Gastrocnemius medialis (tissue), 4 donors: Measurements from ENCODE around the gene LTBP4. TPM values are rescaled to one million over a fixed set of nuclear protein-coding genes. Genes with fewer than 3 reads are reported as not detected.
A peak's percentile ranks its signal among the peaks of the same experiment; 100 is the strongest.

Source experiments
- ATAC-seq, 2 donors: fragments of 150-250 bp; one replicate each; pipeline ENCODE4 v1.9.1; 2016
- DNase-seq, 2 donors: peaks; one replicate each; pipeline ENCODE4 v3.0.0-alpha.2; 2019
- H3K27ac ChIP-seq, 4 donors: fragments of 200-600 bp; sonication (generic); 1 replicate in 1 of 4; 2 replicates in 3 of 4; pipeline ENCODE4 v1.5.1; 2016 to 2018; ENCODE audit warnings: mild to moderate bottlenecking in 2 of 4, moderate library complexity in 1 of 4
- H3K27me3 ChIP-seq, 3 donors: fragments of 200-600 bp; sonication (generic) in 2 of 3; 1 replicate in 1 of 3; 2 replicates in 2 of 3; pipeline versions ENCODE4 v1.5.1 to v1.6.0; 2016 to 2019; ENCODE audit warnings: mild to moderate bottlenecking in 1 of 3, moderate library complexity in 1 of 3
- H3K36me3 ChIP-seq, 2 donors: fragments of 200-600 bp; sonication (generic) in 1 of 2; one replicate each; pipeline ENCODE4 v1.5.1; 2017 to 2018
- H3K4me1 ChIP-seq, 2 donors: fragments of 200-600 bp; sonication (generic) in 1 of 2; one replicate each; pipeline ENCODE4 v1.5.1; 2016 to 2017; ENCODE audit warnings: mild to moderate bottlenecking in 2 of 2
- H3K4me3 ChIP-seq, 4 donors: fragments of 200-600 bp; sonication (generic) in 3 of 4; 1 replicate in 1 of 4; 2 replicates in 3 of 4; pipeline ENCODE4 v1.5.1; 2016 to 2019; ENCODE audit warnings: mild to moderate bottlenecking in 2 of 4
- H3K9me3 ChIP-seq, 3 donors: fragments of 200-600 bp; sonication (generic) in 2 of 3; 1 replicate in 1 of 3; 2 replicates in 2 of 3; pipeline ENCODE4 v1.5.1; 2016 to 2019
- CTCF ChIP-seq, 5 experiments: fragments of 450-650 bp in 3 of 5; fragments of 200-600 bp in 2 of 5; sonication (generic) in 2 of 5; IDR thresholded peaks in 4 of 5; conservative IDR thresholded peaks in 1 of 5; 1 replicate in 4 of 5; 2 replicates in 1 of 5; pipeline ENCODE4 v1.5.1; 2016 to 2019; ENCODE audit warnings: antibody characterized with exemption in 5 of 5, mild to moderate bottlenecking in 3 of 5, moderate library complexity in 3 of 5
- POLR2A ChIP-seq, 2 donors: fragments of 450-650 bp; IDR thresholded peaks; one replicate each; pipeline ENCODE4 v1.6.1; 2017; ENCODE audit warnings: antibody characterized with exemption in 2 of 2, mild to moderate bottlenecking in 2 of 2, moderate library complexity in 2 of 2
- in situ Hi-C, 4 donors: fragments of 200-750 bp; cut with MboI; loops; one replicate each; pipeline versions ENCODE4 v1.15.0 to v1.8.0; 2017; ENCODE audit warnings: low sequenced_read_pairs in 4 of 4
- intact Hi-C: fragments of 100-400 bp; cut with DNase I; formaldehyde crosslinking; loops from one replicate; pipeline ENCODE4 v1.15.1; 2023; ENCODE audit warnings: low total_unique reads
- total RNA-seq, 4 donors: library from RNA; depleted of rRNA; stranded (reverse); fragments of >200 nt; gene quantifications; one replicate each; pipeline versions ENCODE4 v1.1.0 to v1.2.3, GENCODE V29; 2016

The LTBP4 gene
- total RNA-seq, 4 donors from 2014 or later = 34.4 to 46.7 (median 40.5) TPM

GRCh38 chr19:40608240-40608621, 7.1 kb downstream of the LTBP4 start:
- no peak for DNase-seq
- intact Hi-C loops (loop anchor here (5.0 kb wide), 1 partner anchor 141 kb away; the partner anchor contains the start of genes BLVRB and SPTBN4), in situ Hi-C loops (no loop called here)
- Histone ChIP-seq H3K9me3 (no peaks in the 10 kb centered on the region), H3K4me1 (peaks cover 17 to 24% of the 10 kb centered on the region in 2 donors), H3K27me3 (no peaks in the 10 kb centered on the region), H3K4me3 (no peak overlapping the region), H3K27ac (no peak overlapping the region), H3K36me3 (no peaks in the 10 kb centered on the region)
- no peak for ATAC-seq
- TF ChIP-seq CTCF (IDR thresholded peaks at IDR 0.05 in 4 of 5, conservative IDR thresholded peaks at IDR 0.05 in 1 of 5) = no peak
- no peak for TF ChIP-seq POLR2A (IDR thresholded peaks at IDR 0.05)

- intact Hi-C loops (loop anchor here (5.0 kb wide), 1 partner anchor 142 kb away; the partner anchor contains the start of genes BLVRB and SPTBN4), in situ Hi-C loops (no loop called here)
- DNase-seq = no peak
- no peak for TF ChIP-seq POLR2A (IDR thresholded peaks at IDR 0.05)
- no peak for TF ChIP-seq CTCF (IDR thresholded peaks at IDR 0.05 in 4 of 5, conservative IDR thresholded peaks at IDR 0.05 in 1 of 5)
- H3K27me3 ChIP-seq = no peaks in the 10 kb centered on the region
- no peaks in the 10 kb centered on the region for H3K36me3 ChIP-seq
- peak overlapping the region in 1 of 4 donors; percentile 42 for H3K4me3 ChIP-seq
- peaks cover 17 to 20% of the 10 kb centered on the region in 2 donors for H3K4me1 ChIP-seq
- H3K27ac ChIP-seq = peak overlapping the region in 1 of 4 donors; percentile 80
- no peaks in the 10 kb centered on the region for H3K9me3 ChIP-seq
- ATAC-seq = no peak
Measured at GRCh38 chr19:40608957-40609356, 7.8 kb downstream of the LTBP4 start.

GRCh38 chr19:40609561-40610395, 8.6 kb downstream of the LTBP4 start:
- ATAC-seq (peak; percentile 66 to 75), DNase-seq (peak; percentile 80 to 85)
- Histone ChIP-seq H3K36me3 (no peaks in the 10 kb centered on the region), H3K4me3 (peak overlapping the region; percentile 42 to 68 (median 50)), H3K27ac (peak overlapping the region; percentile 60 to 84 (median 81)), H3K27me3 (no peaks in the 10 kb centered on the region), H3K4me1 (peaks cover 12% of the 10 kb centered on the region in 2 donors), H3K9me3 (no peaks in the 10 kb centered on the region)
- in situ Hi-C loops = no loop called here
- TF ChIP-seq POLR2A (IDR thresholded peaks at IDR 0.05) (peak in 1 of 2 donors; percentile 39), CTCF (IDR thresholded peaks at IDR 0.05 in 4 of 5, conservative IDR thresholded peaks at IDR 0.05 in 1 of 5) (no peak)
- intact Hi-C loops = loop anchor here (5.0 kb wide), 1 partner anchor 142 kb away; the partner anchor contains the start of genes BLVRB and SPTBN4

GRCh38 chr19:40610396-40611064, 9.4 kb downstream of the LTBP4 start:
- H3K27me3 ChIP-seq = no peaks in the 10 kb centered on the region
- in situ Hi-C loops (no loop called here), intact Hi-C loops (no loop called here)
- H3K4me3 ChIP-seq = peak overlapping the region; percentile 42 to 68 (median 50)
- no peaks in the 10 kb centered on the region for H3K9me3 ChIP-seq
- TF ChIP-seq CTCF (IDR thresholded peaks at IDR 0.05 in 4 of 5, conservative IDR thresholded peaks at IDR 0.05 in 1 of 5) (no peak), POLR2A (IDR thresholded peaks at IDR 0.05) (no peak)
- DNase-seq (peak; percentile 45 to 70), ATAC-seq (peak; percentile 48 to 49)
- H3K27ac ChIP-seq = peak overlapping the region; percentile 60 to 84 (median 81)
- H3K36me3 ChIP-seq = no peaks in the 10 kb centered on the region
- H3K4me1 ChIP-seq = peaks cover 7 to 9% of the 10 kb centered on the region in 2 donors
